ENCODE data around the gene POM121L12. TPM values are rescaled to one million over a fixed set of nuclear protein-coding genes. Genes with fewer than 3 reads are reported as not detected.

POM121L12 gene
- total and polyA plus RNA-seq, 12 donors: not detected

GRCh38 chr7:53001221-53001620 lies 34.2 kb upstream of the POM121L12 start:
- no peak for ATAC-seq
- intact Hi-C loops (cut with DNase I): no loop called here
- no peak for TF ChIP-seq CTCF (IDR thresholded peaks at IDR 0.05)
- H3K4me3 ChIP-seq: no peak overlapping the region
- no peaks in the 10 kb centered on the region for H3K36me3 ChIP-seq
- no peak for DNase-seq
- no peak overlapping the region for H3K27ac ChIP-seq
- no peaks in the 10 kb centered on the region for H3K27me3 ChIP-seq
- 55 to 56% methylated on average over 3 of the region's 3 CpGs for WGBS, 2 donors
- H3K9me3 ChIP-seq: peaks cover 0 to 25% (median 0%) of the 10 kb centered on the region in 11 donors
- H3K4me1 ChIP-seq: no peaks in the 10 kb centered on the region

- intact Hi-C loops (cut with DNase I): no loop called here
- no peak for ATAC-seq
- WGBS, 2 donors: 85 to 87% methylated on average over 7 of the region's 7 CpGs
Observed at GRCh38 chr7:53002389-53002788, 33.0 kb upstream of the POM121L12 start.

GRCh38 chr7:53003653-53004445 lies 31.6 kb upstream of the POM121L12 start:
- H3K27me3 ChIP-seq: no peaks in the 10 kb centered on the region
- no peaks in the 10 kb centered on the region for H3K36me3 ChIP-seq
- 93% methylated on average over 29 of the region's 29 CpGs for WGBS, 2 donors
- no peak for ATAC-seq
- no peak for TF ChIP-seq CTCF (IDR thresholded peaks at IDR 0.05)
- no peaks in the 10 kb centered on the region for H3K4me1 ChIP-seq
- H3K9me3 ChIP-seq: peaks cover 0 to 36% (median 0%) of the 10 kb centered on the region in 11 donors
- intact Hi-C loops (cut with DNase I): no loop called here
- DNase-seq: no peak
- no peak overlapping the region for H3K27ac ChIP-seq
- no peak overlapping the region for H3K4me3 ChIP-seq

More at GRCh38 chr7:53002389-53002788, 33.0 kb upstream of the POM121L12 start:
- no peak for TF ChIP-seq CTCF (IDR thresholded peaks at IDR 0.05)
- H3K4me3 ChIP-seq: no peak overlapping the region
- DNase-seq: no peak
- no peaks in the 10 kb centered on the region for H3K27me3 ChIP-seq
- H3K27ac ChIP-seq: no peak overlapping the region
- no peaks in the 10 kb centered on the region for H3K4me1 ChIP-seq
- H3K36me3 ChIP-seq: no peaks in the 10 kb centered on the region
- H3K9me3 ChIP-seq: peaks cover 0 to 30% (median 0%) of the 10 kb centered on the region in 11 donors

GRCh38 chr7:53013925-53014324 lies 21.5 kb upstream of the POM121L12 start:
- no peak overlapping the region for H3K27ac ChIP-seq
- TF ChIP-seq CTCF (IDR thresholded peaks at IDR 0.05): no peak
- H3K27me3 ChIP-seq: no peaks in the 10 kb centered on the region
- DNase-seq (no peak), ATAC-seq (no peak)
- 44 to 63% methylated on average over 2 of the region's 2 CpGs for WGBS, 2 donors
- no peaks in the 10 kb centered on the region for H3K4me1 ChIP-seq
- H3K36me3 ChIP-seq: no peaks in the 10 kb centered on the region
- intact Hi-C loops (cut with DNase I): no loop called here
- H3K9me3 ChIP-seq: peaks cover 0 to 37% (median 0%) of the 10 kb centered on the region in 11 donors
- H3K4me3 ChIP-seq: no peak overlapping the region
